GM18519 (cell line): Measurements from ENCODE around the gene DNAJB2.
"Not testable (repeated sequence)": the region's sequence is repeated elsewhere in the genome, so short reads cannot be mapped to it uniquely, and the experiment has no call there.

Source experiments
- ATAC-seq: cut with Tn5 transposase; IDR thresholded peaks from one replicate; pipeline ENCODE4 v1.9.1; 2021; ENCODE audit warnings: mild to moderate bottlenecking, moderate library complexity; ENCODE audit not compliant: unreplicated experiment, low FRiP score

Gene DNAJB2

GRCh38 chr2:219282943-219283581 lies 3.9 kb downstream of the DNAJB2 start:
- no peak for ATAC-seq

GRCh38 chr2:219284501-219285372 lies 5.6 kb downstream of the DNAJB2 start:
- ATAC-seq: no peak

- ATAC-seq: no peak
Measured at GRCh38 chr2:219285373-219285735, 6.2 kb downstream of the DNAJB2 start.

GRCh38 chr2:219285894-219286425 lies 6.8 kb downstream of the DNAJB2 start:
- no peak for ATAC-seq

- ATAC-seq: no peak
Measured at GRCh38 chr2:219286436-219287115, 7.4 kb downstream of the DNAJB2 start.

GRCh38 chr2:219287116-219287440 lies 7.9 kb downstream of the DNAJB2 start:
- ATAC-seq: not testable (repeated sequence)

- no peak for ATAC-seq
Measured at GRCh38 chr2:219287580-219288265, 8.6 kb downstream of the DNAJB2 start.

- no peak for ATAC-seq
Measured at GRCh38 chr2:219289195-219289536, 10.0 kb downstream of the DNAJB2 start.

- no peak for ATAC-seq
Measured at GRCh38 chr2:219289537-219290361, 10.6 kb downstream of the DNAJB2 start.

- no peak for ATAC-seq
Measured at GRCh38 chr2:219290381-219291171, 11.4 kb downstream of the DNAJB2 start.

- no peak for ATAC-seq
Measured at GRCh38 chr2:219291394-219291793, 12.2 kb downstream of the DNAJB2 start.

- ATAC-seq: no peak
Measured at GRCh38 chr2:219291910-219292490, 12.8 kb downstream of the DNAJB2 start.

GRCh38 chr2:219292616-219293015 lies 13.4 kb downstream of the DNAJB2 start:
- ATAC-seq: no peak

GRCh38 chr2:219293736-219294231 lies 14.6 kb downstream of the DNAJB2 start:
- ATAC-seq: no peak

- ATAC-seq: peak; percentile 81
Measured at GRCh38 chr2:219294356-219295351, 15.5 kb downstream of the DNAJB2 start.

GRCh38 chr2:219296142-219296541 lies 17.0 kb downstream of the DNAJB2 start:
- ATAC-seq: no peak

- no peak for ATAC-seq
Measured at GRCh38 chr2:219296631-219297391, 17.6 kb downstream of the DNAJB2 start.
